ENCODE measurements around the gene GALNT5.

GRCh38 chr2:157245144-157245840 is 12.2 kb upstream of the GALNT5 start:
- TF ChIP-seq CTCF (conservative IDR thresholded peaks at IDR 0.05; ENCODE audit: low read depth, low read length): no peak
- TF ChIP-seq EZH2phosphoT487 (IDR thresholded peaks at IDR 0.05; ENCODE audit: borderline replicate concordance, low read length): no peak
- TF ChIP-seq EZH2 (IDR thresholded peaks at IDR 0.05; ENCODE audit: low read length, unreplicated experiment): no peak

Data from PC-3 (cell line).